Activated CD8-positive, alpha-beta memory T cell treated with anti-CD3 and anti-CD28 coated beads for 48 hours (primary cell): ENCODE measurements around the gene NDUFAF8.

Source experiments
- DNase-seq, 3 experiments: peaks; one replicate each; pipeline ENCODE4 v3.0.0-alpha.2; 2020; ENCODE audit warnings: low read depth in 2 of 3, low spot score in 2 of 3

NDUFAF8 gene

GRCh38 chr17:81200695-81201580, 38.2 kb upstream of the NDUFAF8 start:
- no peak for DNase-seq

GRCh38 chr17:81202318-81202717, 36.8 kb upstream of the NDUFAF8 start:
- no peak for DNase-seq

- no peak for DNase-seq
These were observed 36.0 kb upstream of the NDUFAF8 start for GRCh38 chr17:81203136-81203535.

GRCh38 chr17:81204578-81204977, 34.5 kb upstream of the NDUFAF8 start:
- DNase-seq: no peak

- no peak for DNase-seq
These were observed 33.0 kb upstream of the NDUFAF8 start for GRCh38 chr17:81206166-81206565.

- no peak for DNase-seq
These were observed 32.5 kb upstream of the NDUFAF8 start for GRCh38 chr17:81206657-81207056.

GRCh38 chr17:81207610-81208581, 31.2 kb upstream of the NDUFAF8 start:
- DNase-seq: no peak

- DNase-seq: no peak
These were observed 30.5 kb upstream of the NDUFAF8 start for GRCh38 chr17:81208651-81209050.

- no peak for DNase-seq
These were observed 30.0 kb upstream of the NDUFAF8 start for GRCh38 chr17:81209141-81209540.

GRCh38 chr17:81210466-81210865, 28.7 kb upstream of the NDUFAF8 start:
- DNase-seq: no peak

- no peak for DNase-seq
These were observed 28.2 kb upstream of the NDUFAF8 start for GRCh38 chr17:81210868-81211267.

GRCh38 chr17:81212365-81212764, 26.8 kb upstream of the NDUFAF8 start:
- DNase-seq: no peak

GRCh38 chr17:81213978-81214377, 25.1 kb upstream of the NDUFAF8 start:
- DNase-seq: no peak

- no peak for DNase-seq
These were observed 21.6 kb upstream of the NDUFAF8 start for GRCh38 chr17:81217491-81217890.

- DNase-seq: no peak
These were observed 20.7 kb upstream of the NDUFAF8 start for GRCh38 chr17:81218459-81218858.

- DNase-seq: no peak
These were observed 20.1 kb upstream of the NDUFAF8 start for GRCh38 chr17:81218991-81219390.

- no peak for DNase-seq
These were observed 19.5 kb upstream of the NDUFAF8 start for GRCh38 chr17:81219476-81220180.

- DNase-seq: no peak
These were observed 17.7 kb upstream of the NDUFAF8 start for GRCh38 chr17:81221371-81221841.

GRCh38 chr17:81221842-81222619, 17.1 kb upstream of the NDUFAF8 start:
- no peak for DNase-seq

- DNase-seq: no peak
These were observed 16.6 kb upstream of the NDUFAF8 start for GRCh38 chr17:81222620-81222905.
